DMS153 treated with DMSO at 0.1 percent for 48 hours (cell line): ENCODE data around the gene TCP11X2.
"Not testable (repeated sequence)": the region's sequence is repeated elsewhere in the genome, so short reads cannot be mapped to it uniquely, and the experiment has no call there.

Source experiments
- DNase-seq: peaks from one replicate; lab custom pipeline; 2025; ENCODE audit not compliant: unreplicated experiment; lab: John Stamatoyannopoulos, UW

The TCP11X2 gene

DNA sequence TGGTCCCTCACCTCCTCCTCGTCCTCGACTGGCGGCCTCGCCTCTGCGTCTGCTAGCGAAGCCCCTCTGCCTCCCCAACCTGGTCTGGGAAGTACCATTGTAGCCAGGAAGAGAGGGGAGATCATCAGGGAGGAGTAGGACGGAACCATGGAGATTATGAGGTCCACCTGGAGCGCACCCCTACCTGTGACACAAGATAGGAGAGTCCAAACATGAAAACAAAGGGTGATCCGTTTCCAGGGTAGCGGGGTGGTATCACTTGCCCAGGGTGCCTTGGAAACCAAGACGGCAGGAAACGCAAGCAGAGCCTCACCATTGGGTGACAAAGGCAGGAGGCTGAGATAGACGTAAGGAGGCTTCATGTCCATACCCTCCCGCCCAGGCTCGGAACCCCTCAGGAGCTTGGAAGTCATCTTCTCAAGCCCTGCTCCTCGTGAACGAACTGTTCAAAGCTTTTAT, at the start of gene TCP11X2:
TCP11X2 (minus strand) TSS at position 51 of the 459 bp plus-strand sequence.
- not testable (repeated sequence) for DNase-seq

- DNase-seq, result peak; percentile 1
Measured at GRCh38 chrX:102517326-102517725, 45.7 kb upstream of the TCP11X2 start.

- DNase-seq, result peak; percentile 41
Measured at GRCh38 chrX:102515975-102516941, 44.6 kb upstream of the TCP11X2 start, which contains the start of gene TMSB15A. Gene TMSB15A (minus strand): TSS chrX:102516739.

DNA sequence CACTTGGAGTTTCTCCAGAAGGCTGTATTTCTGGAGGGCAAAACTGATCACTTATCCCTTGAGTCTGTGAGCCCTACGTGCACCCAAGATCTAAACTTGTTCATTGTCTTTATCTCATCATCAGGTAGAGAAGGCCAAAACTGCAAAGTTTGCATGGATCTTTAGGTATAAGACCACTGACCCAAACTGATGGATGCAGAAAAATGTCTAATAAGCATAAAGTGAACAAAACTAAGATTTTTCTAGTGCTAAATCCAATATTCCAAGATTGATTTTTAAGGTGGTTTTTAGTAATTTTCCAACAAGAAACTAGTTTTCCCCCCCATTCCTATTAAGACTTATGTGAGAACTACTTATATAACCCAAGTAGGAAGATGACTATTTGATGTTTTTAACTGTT, 42.9 kb upstream of the TCP11X2 start:
- no peak for DNase-seq

GRCh38 chrX:102498732-102499131, 27.1 kb upstream of the TCP11X2 start:
- DNase-seq, result no peak

GRCh38 chrX:102491766-102492165, 20.2 kb upstream of the TCP11X2 start:
- DNase-seq, result no peak

DNA sequence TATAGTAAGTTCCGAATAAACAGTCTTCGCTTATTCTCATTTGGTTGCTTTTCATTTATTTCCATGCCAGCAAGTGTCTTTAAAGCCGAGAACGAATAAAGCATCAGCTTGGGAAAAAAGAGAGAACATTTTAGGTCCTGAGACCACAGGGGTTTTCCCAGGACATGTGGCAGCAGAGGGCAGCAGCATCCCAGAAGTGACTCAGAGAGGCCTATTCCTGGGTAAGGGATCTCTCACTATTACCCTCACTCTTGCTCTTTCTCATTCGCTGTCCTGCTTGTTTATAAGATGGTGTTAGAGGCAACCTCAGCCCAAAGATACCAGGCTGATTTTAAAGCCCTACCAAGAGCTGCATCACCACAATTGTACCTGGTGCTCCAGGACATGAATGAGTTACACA, 7.2 kb upstream of the TCP11X2 start:
- DNase-seq, result not testable (repeated sequence)

DNA sequence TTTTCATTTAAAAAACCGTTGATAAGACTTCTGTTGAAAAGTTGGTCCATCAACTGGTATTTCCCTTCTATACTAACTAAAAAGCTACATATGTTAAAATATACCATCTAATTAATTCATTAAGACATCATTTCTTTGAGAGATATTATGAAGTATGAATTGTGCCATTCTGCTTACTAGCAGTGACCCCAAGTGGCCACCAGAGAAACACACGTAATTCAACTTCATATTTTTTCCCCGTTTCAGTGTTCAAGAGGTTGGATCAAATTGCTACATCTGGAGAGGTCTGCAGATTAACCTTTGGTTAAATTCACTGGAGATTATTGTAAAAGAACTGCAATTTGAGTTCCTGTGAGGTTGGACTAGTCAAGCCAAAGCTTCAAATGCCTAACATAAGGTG, 1.4 kb downstream of the TCP11X2 start:
- not testable (repeated sequence) for DNase-seq

DNA sequence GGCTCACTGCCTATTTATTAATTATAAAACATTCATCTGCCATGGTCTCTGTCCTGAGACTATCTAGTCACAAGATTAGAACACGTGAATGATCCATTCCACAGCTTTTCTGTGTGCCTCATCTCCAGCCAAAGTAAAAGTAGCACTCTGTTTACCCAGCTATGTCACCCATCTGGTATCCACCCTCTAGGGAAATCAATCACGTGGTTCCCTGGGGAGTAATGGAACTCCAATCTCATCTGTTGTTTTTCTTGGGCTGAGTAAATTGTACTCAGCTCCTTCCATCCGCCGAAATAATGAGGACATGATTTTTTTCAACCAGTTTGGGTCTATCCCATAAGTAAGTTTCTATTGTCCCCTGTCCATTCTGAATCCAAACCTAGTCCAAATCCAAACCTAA, 13.0 kb downstream of the TCP11X2 start:
- DNase-seq, result not testable (repeated sequence)

- DNase-seq, result not testable (repeated sequence)
Measured at GRCh38 chrX:102439908-102440307, 31.7 kb downstream of the TCP11X2 start, which contains the start of gene NXF2B. Gene NXF2B (minus strand): TSS chrX:102440008. CDS start chrX:102380036, 59,972 bp downstream.

DNA sequence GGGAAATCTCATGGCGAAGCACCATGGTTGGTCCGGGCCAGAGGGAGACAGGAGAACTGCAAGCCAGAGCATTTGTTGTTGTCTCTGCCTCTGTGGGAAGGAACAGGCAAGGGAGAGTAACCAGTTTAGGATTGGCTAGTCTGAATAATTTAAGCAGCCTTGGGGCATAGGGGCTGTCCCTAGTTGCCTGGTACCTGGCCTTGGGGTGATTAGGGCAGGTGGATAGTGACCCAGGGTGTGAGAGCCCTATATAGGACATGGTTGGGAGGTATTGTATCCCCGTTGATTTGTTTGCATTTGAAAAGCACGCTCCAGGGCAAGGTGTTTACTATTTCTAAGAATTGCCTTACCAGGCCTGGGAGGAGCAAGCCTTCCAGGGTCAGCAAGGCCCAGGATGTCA, 57.1 kb downstream of the TCP11X2 start:
- DNase-seq, result not testable (repeated sequence)
